ENCODE results near the gene TMEM218. TPM values are rescaled to one million over a fixed set of nuclear protein-coding genes. Genes with fewer than 3 reads are reported as not detected.
A peak's percentile ranks its signal among the peaks of the same experiment; 100 is the strongest.

TMEM218 gene
- total RNA-seq, 1 experiment from 2014 or later: 17.9 TPM

DNA sequence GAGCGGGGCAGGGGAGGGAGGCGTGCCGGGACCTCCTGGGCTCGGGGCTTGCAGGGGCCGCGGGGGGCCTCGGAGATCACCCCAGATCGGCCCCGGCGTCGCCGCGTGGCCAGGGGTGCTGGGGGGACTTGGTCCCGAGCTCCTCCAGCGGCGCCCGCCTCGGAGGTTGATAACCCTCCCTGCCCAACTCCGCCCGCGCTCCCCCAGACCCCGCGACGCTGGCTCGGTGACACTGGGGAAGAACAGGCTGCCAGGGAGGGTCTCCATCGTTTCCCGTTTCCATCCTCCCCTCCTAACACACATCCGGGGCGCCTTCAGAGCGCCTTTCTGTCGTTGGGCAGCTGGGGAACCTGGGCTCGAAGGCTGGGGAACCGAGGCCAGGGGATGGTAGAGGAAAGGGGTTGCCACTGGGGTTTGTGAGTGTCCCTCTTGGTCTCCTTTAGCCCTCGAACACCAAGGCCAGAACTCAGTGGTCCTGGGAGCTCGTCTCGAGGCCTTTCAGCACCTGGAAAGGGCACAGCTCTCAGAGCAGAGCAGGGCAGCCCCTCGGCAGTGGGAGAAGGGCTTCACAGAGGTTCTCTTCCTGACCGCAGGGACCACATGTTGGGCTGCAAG is 47.9 kb downstream of the TMEM218 start:
- peak overlapping the region; percentile 97 for H3K4me2 ChIP-seq (ENCODE audit: low read length)
- H3K27me3 ChIP-seq (ENCODE audit: insufficient read depth, low read length): no peaks in the 10 kb centered on the region
- H3K9me2 ChIP-seq (ENCODE audit: insufficient read depth): no peaks in the 10 kb centered on the region
- no peaks in the 10 kb centered on the region for H3K79me2 ChIP-seq (ENCODE audit: insufficient read depth, low read length)
- ChIA-PET RAD21 (ENCODE audit: low non-redundant PET in 1 of 2, low total read pairs in 2 of 2, uncharacterized antibody in 2 of 2, unreplicated experiment in 2 of 2) (interaction anchor here in 1 of 2 experiments (0.8 kb wide), 1 partner anchor 16 kb away, joined by 3 read pairs; no protein-coding TSS in a partner anchor), POLR2A (no interaction called here), CTCF (interaction anchor here (0.8 kb wide), 1 partner anchor 49 kb away, joined by 3 read pairs; no protein-coding TSS in a partner anchor)
- H3K9me3 ChIP-seq (ENCODE audit: control insufficient read depth in 1 of 2, insufficient read depth in 1 of 2, low read depth in 1 of 2, low read length in 2 of 2): no peaks in the 10 kb centered on the region
- H4K20me1 ChIP-seq (ENCODE audit: insufficient read depth): no peaks in the 10 kb centered on the region
- peak overlapping the region; percentile 39 for H2AFZ ChIP-seq (ENCODE audit: low read depth, low read length, poor library complexity, severe bottlenecking)
- ATAC-seq (no peak), DNase-seq (ENCODE audit: low read depth, low spot score) (no peak)
- intact Hi-C loops (cut with micrococcal nuclease): no loop called here
- H3K36me3 ChIP-seq (ENCODE audit: control insufficient read depth in 1 of 2, insufficient read depth in 2 of 2, low read length in 2 of 2): no peaks in the 10 kb centered on the region
- no peak overlapping the region; the same call in 1 of the 2 replicates for H3K27ac ChIP-seq (ENCODE audit: low read depth, low read length)
- no TSS peak for BruUV-seq (replicated peaks)
- no peak for TF ChIP-seq SRF (IDR thresholded peaks at IDR 0.05; ENCODE audit: low read depth)
- TF ChIP-seq ELF1 (IDR thresholded peaks at IDR 0.05; ENCODE audit: borderline replicate concordance, low read depth): no peak
- TF ChIP-seq FOSL1 (IDR thresholded peaks at IDR 0.05; ENCODE audit: low read depth): no peak
- H3K9ac ChIP-seq (ENCODE audit: low read length): peak overlapping the region; percentile 62
- H3K4me3 ChIP-seq (replicated peaks in 1 of 2; ENCODE audit: low read depth in 1 of 2, low read length in 2 of 2): peak overlapping the region; percentile 53 to 68
- H3K4me1 ChIP-seq (ENCODE audit: control insufficient read depth in 1 of 2, insufficient read depth in 2 of 2, low read length in 2 of 2): peaks cover 0 to 25% of the 10 kb centered on the region in 2 experiments; a peak in 2 of 4 replicates

DNA sequence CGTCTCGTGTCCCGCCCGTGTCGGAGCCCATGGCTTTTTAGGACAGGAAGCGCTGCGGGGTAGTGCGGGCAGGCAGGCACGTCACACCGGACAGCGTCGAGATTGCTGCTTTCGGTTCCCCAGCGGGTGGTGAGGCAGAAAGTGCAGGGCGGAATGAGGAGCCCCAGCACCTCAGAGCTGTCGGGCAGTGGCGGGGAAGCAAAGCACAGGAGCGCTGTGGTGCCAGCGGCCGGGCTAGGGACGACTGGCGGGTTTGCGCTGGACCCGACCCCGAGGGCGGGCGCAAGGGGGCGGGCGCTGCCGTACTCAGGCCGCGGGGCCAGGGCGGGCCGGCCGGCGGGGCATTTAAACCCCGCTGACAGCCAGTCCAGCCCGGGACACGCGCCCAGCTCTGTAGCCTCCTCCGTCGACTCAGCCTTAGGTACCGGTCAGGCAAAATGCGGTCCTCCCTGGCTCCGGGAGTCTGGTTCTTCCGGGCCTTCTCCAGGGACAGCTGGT is 48.4 kb downstream of the TMEM218 start, which contains the start of gene SLC37A2:
SLC37A2 (plus strand) TSS at position 375 of the 498 bp plus-strand sequence; CDS start at position 438, 63 bp downstream.
- Histone ChIP-seq H3K36me3 (ENCODE audit: control insufficient read depth in 1 of 2, insufficient read depth in 2 of 2, low read length in 2 of 2) (no peaks in the 10 kb centered on the region), H3K9me2 (ENCODE audit: insufficient read depth) (no peaks in the 10 kb centered on the region), H3K9ac (ENCODE audit: low read length) (peak within 1 kb of the TSS; percentile 62), H3K27me3 (ENCODE audit: insufficient read depth, low read length) (no peaks in the 10 kb centered on the region), H3K79me2 (ENCODE audit: insufficient read depth, low read length) (no peaks in the 10 kb centered on the region), H3K4me3 (replicated peaks in 1 of 2; ENCODE audit: low read depth in 1 of 2, low read length in 2 of 2) (peak within 1 kb of the TSS; percentile 53 to 68), H2AFZ (ENCODE audit: low read depth, low read length, poor library complexity, severe bottlenecking) (peak within 1 kb of the TSS; percentile 57), H4K20me1 (ENCODE audit: insufficient read depth) (no peaks in the 10 kb centered on the region), H3K9me3 (ENCODE audit: control insufficient read depth in 1 of 2, insufficient read depth in 1 of 2, low read depth in 1 of 2, low read length in 2 of 2) (no peaks in the 10 kb centered on the region), H3K4me2 (ENCODE audit: low read length) (peak within 1 kb of the TSS; percentile 97), H3K4me1 (ENCODE audit: control insufficient read depth in 1 of 2, insufficient read depth in 2 of 2, low read length in 2 of 2) (peaks cover 0 to 25% of the 10 kb centered on the region in 2 experiments; a peak in 2 of 4 replicates), H3K27ac (ENCODE audit: low read depth, low read length) (no peak within 1 kb of the TSS; the same call in 1 of the 2 replicates)
- ATAC-seq (peak; percentile 93), DNase-seq (ENCODE audit: low read depth, low spot score) (no peak)
- TF ChIP-seq POLR2AphosphoS5 (IDR thresholded peaks at IDR 0.05; ENCODE audit: low read depth, low read length) (peak; percentile 65), CBX3 (IDR thresholded peaks at IDR 0.05; ENCODE audit: low read depth) (peak; percentile 69; the same call in 1 of the 2 replicates), EZH2phosphoT487 (IDR thresholded peaks at IDR 0.05; ENCODE audit: borderline replicate concordance) (no peak), SIN3A (IDR thresholded peaks at IDR 0.05; ENCODE audit: low read depth) (peak; percentile 17; the same call in 1 of the 2 replicates), SRF (IDR thresholded peaks at IDR 0.05; ENCODE audit: low read depth) (no peak), YY1 (IDR thresholded peaks at IDR 0.05; ENCODE audit: extremely low read depth, insufficient replicate concordance, low read depth, low read length) (no peak), ELF1 (IDR thresholded peaks at IDR 0.05; ENCODE audit: borderline replicate concordance, low read depth) (no peak)
- TF ChIP-seq, protein P1, sequence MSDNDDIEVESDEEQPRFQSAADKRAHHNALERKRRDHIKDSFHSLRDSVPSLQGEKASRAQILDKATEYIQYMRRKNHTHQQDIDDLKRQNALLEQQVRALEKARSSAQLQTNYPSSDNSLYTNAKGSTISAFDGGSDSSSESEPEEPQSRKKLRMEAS (IDR thresholded peaks at IDR 0.05): peak; percentile 82; the same call in 1 of the 2 replicates
- TF ChIP-seq, protein P2, sequence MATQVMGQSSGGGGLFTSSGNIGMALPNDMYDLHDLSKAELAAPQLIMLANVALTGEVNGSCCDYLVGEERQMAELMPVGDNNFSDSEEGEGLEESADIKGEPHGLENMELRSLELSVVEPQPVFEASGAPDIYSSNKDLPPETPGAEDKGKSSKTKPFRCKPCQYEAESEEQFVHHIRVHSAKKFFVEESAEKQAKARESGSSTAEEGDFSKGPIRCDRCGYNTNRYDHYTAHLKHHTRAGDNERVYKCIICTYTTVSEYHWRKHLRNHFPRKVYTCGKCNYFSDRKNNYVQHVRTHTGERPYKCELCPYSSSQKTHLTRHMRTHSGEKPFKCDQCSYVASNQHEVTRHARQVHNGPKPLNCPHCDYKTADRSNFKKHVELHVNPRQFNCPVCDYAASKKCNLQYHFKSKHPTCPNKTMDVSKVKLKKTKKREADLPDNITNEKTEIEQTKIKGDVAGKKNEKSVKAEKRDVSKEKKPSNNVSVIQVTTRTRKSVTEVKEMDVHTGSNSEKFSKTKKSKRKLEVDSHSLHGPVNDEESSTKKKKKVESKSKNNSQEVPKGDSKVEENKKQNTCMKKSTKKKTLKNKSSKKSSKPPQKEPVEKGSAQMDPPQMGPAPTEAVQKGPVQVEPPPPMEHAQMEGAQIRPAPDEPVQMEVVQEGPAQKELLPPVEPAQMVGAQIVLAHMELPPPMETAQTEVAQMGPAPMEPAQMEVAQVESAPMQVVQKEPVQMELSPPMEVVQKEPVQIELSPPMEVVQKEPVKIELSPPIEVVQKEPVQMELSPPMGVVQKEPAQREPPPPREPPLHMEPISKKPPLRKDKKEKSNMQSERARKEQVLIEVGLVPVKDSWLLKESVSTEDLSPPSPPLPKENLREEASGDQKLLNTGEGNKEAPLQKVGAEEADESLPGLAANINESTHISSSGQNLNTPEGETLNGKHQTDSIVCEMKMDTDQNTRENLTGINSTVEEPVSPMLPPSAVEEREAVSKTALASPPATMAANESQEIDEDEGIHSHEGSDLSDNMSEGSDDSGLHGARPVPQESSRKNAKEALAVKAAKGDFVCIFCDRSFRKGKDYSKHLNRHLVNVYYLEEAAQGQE (IDR thresholded peaks at IDR 0.05; ENCODE audit: low read depth): no peak
- POLR2A ChIA-PET: no interaction called here
- no TSS peak for BruUV-seq (replicated peaks)
- RAD21 ChIA-PET (ENCODE audit: low non-redundant PET in 1 of 2, low total read pairs in 2 of 2, uncharacterized antibody in 2 of 2, unreplicated experiment in 2 of 2): interaction anchor here in 1 of 2 experiments (0.8 kb wide), 1 partner anchor 17 kb away, joined by 3 read pairs; no protein-coding TSS in a partner anchor
- intact Hi-C loops (cut with micrococcal nuclease): no loop called here
- CTCF ChIA-PET: no interaction called here

Data from HCT116 (cell line).